ENCODE results near the gene STK24.

STK24 gene

GRCh38 chr13:98509271-98510155 lies 67.4 kb downstream of the STK24 start:
- no peak overlapping the region for H4K8ac ChIP-seq (ENCODE audit: low read depth, low read length)
- no peak overlapping the region for H3K27ac ChIP-seq (ENCODE audit: low read depth, low read length)
- DNase-seq, result peak; percentile 59

GRCh38 chr13:98508685-98509084 lies 68.2 kb downstream of the STK24 start:
- Histone ChIP-seq H4K5ac (ENCODE audit: low read length) (no peak overlapping the region), H2AK5ac (ENCODE audit: low read length) (no peak overlapping the region), H2BK5ac (ENCODE audit: low read length) (no peak overlapping the region), H2BK15ac (replicated peaks; ENCODE audit: low read depth) (no peak overlapping the region), H3K4me1 (ENCODE audit: control insufficient read depth, low read depth, low read length) (peaks cover 22% of the 10 kb centered on the region), H4K8ac (ENCODE audit: low read depth, low read length) (no peak overlapping the region), H3K27ac (ENCODE audit: low read depth, low read length) (peak overlapping the region; percentile 75), H3K4ac (ENCODE audit: low read depth, low read length) (no peak overlapping the region), H3K18ac (ENCODE audit: low read length) (peak overlapping the region; percentile 25), H3K4me3 (ENCODE audit: low read length) (no peak overlapping the region), H3K56ac (ENCODE audit: low read length) (no peak overlapping the region), H3K27me3 (ENCODE audit: insufficient read depth, low read length, poor library complexity) (no peaks in the 10 kb centered on the region), H2BK120ac (ENCODE audit: low read depth, low read length) (no peak overlapping the region), H3K79me2 (ENCODE audit: control insufficient read depth, insufficient read depth, low read length) (peaks cover 62% of the 10 kb centered on the region), H3K79me1 (ENCODE audit: low read length) (peaks cover 37% of the 10 kb centered on the region), H3K9ac (ENCODE audit: low read length) (no peak overlapping the region), H3K36me3 (ENCODE audit: control insufficient read depth, insufficient read depth, low read length) (peaks cover 1% of the 10 kb centered on the region), H3K4me2 (ENCODE audit: low read length) (no peak overlapping the region), H3K23ac (ENCODE audit: low read length) (no peak overlapping the region)
- no CpG with 5 or more reads among the region's 2 CpGs for WGBS (ENCODE audit: extremely low coverage, insufficient coverage, low lambda C conversion rate)
- DNase-seq, result peak; percentile 94

More at GRCh38 chr13:98509271-98510155, 67.4 kb downstream of the STK24 start:
- Histone ChIP-seq H3K4me1 (ENCODE audit: control insufficient read depth, low read depth, low read length) (peaks cover 18% of the 10 kb centered on the region), H3K18ac (ENCODE audit: low read length) (peak overlapping the region; percentile 71), H2AK5ac (ENCODE audit: low read length) (no peak overlapping the region), H3K79me1 (ENCODE audit: low read length) (peaks cover 31% of the 10 kb centered on the region), H2BK5ac (ENCODE audit: low read length) (no peak overlapping the region), H2BK15ac (replicated peaks; ENCODE audit: low read depth) (no peak overlapping the region), H2BK120ac (ENCODE audit: low read depth, low read length) (no peak overlapping the region), H3K27me3 (ENCODE audit: insufficient read depth, low read length, poor library complexity) (no peaks in the 10 kb centered on the region), H3K4me2 (ENCODE audit: low read length) (no peak overlapping the region), H3K9ac (ENCODE audit: low read length) (no peak overlapping the region), H3K36me3 (ENCODE audit: control insufficient read depth, insufficient read depth, low read length) (no peaks in the 10 kb centered on the region), H3K56ac (ENCODE audit: low read length) (peak overlapping the region; percentile 50), H3K4me3 (ENCODE audit: low read length) (no peak overlapping the region), H3K4ac (ENCODE audit: low read depth, low read length) (no peak overlapping the region), H3K23ac (ENCODE audit: low read length) (no peak overlapping the region), H4K5ac (ENCODE audit: low read length) (no peak overlapping the region), H3K79me2 (ENCODE audit: control insufficient read depth, insufficient read depth, low read length) (peaks cover 57% of the 10 kb centered on the region)
- no CpG with 5 or more reads among the region's 10 CpGs for WGBS (ENCODE audit: extremely low coverage, insufficient coverage, low lambda C conversion rate)

- no peak overlapping the region for H3K56ac ChIP-seq (ENCODE audit: low read length)
- no peak overlapping the region for H3K4ac ChIP-seq (ENCODE audit: low read depth, low read length)
- no peak overlapping the region for H3K4me2 ChIP-seq (ENCODE audit: low read length)
- peaks cover 22% of the 10 kb centered on the region for H3K4me1 ChIP-seq (ENCODE audit: control insufficient read depth, low read depth, low read length)
- peak overlapping the region; percentile 75 for H3K27ac ChIP-seq (ENCODE audit: low read depth, low read length)
- no peak overlapping the region for H3K9ac ChIP-seq (ENCODE audit: low read length)
- no peak overlapping the region for H2BK120ac ChIP-seq (ENCODE audit: low read depth, low read length)
- H4K5ac ChIP-seq (ENCODE audit: low read length), result no peak overlapping the region
- no peak overlapping the region for H2BK5ac ChIP-seq (ENCODE audit: low read length)
- peaks cover 39% of the 10 kb centered on the region for H3K79me1 ChIP-seq (ENCODE audit: low read length)
- peaks cover 63% of the 10 kb centered on the region for H3K79me2 ChIP-seq (ENCODE audit: control insufficient read depth, insufficient read depth, low read length)
- H3K36me3 ChIP-seq (ENCODE audit: control insufficient read depth, insufficient read depth, low read length), result peaks cover 1% of the 10 kb centered on the region
- no peaks in the 10 kb centered on the region for H3K27me3 ChIP-seq (ENCODE audit: insufficient read depth, low read length, poor library complexity)
- peak; percentile 49 for DNase-seq
- H3K4me3 ChIP-seq (ENCODE audit: low read length), result no peak overlapping the region
- H3K23ac ChIP-seq (ENCODE audit: low read length), result no peak overlapping the region
- no CpG with 5 or more reads among the region's 2 CpGs for WGBS (ENCODE audit: extremely low coverage, insufficient coverage, low lambda C conversion rate)
- H2AK5ac ChIP-seq (ENCODE audit: low read length), result no peak overlapping the region
- no peak overlapping the region for H2BK15ac ChIP-seq (replicated peaks; ENCODE audit: low read depth)
- H4K8ac ChIP-seq (ENCODE audit: low read depth, low read length), result no peak overlapping the region
- peak overlapping the region; percentile 25 for H3K18ac ChIP-seq (ENCODE audit: low read length)
Observed at GRCh38 chr13:98508280-98508679, 68.6 kb downstream of the STK24 start.

- Histone ChIP-seq H2BK5ac (ENCODE audit: low read length) (no peak overlapping the region), H3K23ac (ENCODE audit: low read length) (no peak overlapping the region), H3K27me3 (ENCODE audit: insufficient read depth, low read length, poor library complexity) (no peaks in the 10 kb centered on the region), H3K9ac (ENCODE audit: low read length) (no peak overlapping the region), H3K27ac (ENCODE audit: low read depth, low read length) (peak overlapping the region; percentile 78), H3K4me1 (ENCODE audit: control insufficient read depth, low read depth, low read length) (peaks cover 22% of the 10 kb centered on the region), H3K18ac (ENCODE audit: low read length) (peak overlapping the region; percentile 11), H3K36me3 (ENCODE audit: control insufficient read depth, insufficient read depth, low read length) (peaks cover 1% of the 10 kb centered on the region), H3K4me2 (ENCODE audit: low read length) (no peak overlapping the region), H4K5ac (ENCODE audit: low read length) (no peak overlapping the region), H2AK5ac (ENCODE audit: low read length) (no peak overlapping the region), H3K79me2 (ENCODE audit: control insufficient read depth, insufficient read depth, low read length) (peaks cover 60% of the 10 kb centered on the region), H4K8ac (ENCODE audit: low read depth, low read length) (no peak overlapping the region), H2BK120ac (ENCODE audit: low read depth, low read length) (no peak overlapping the region), H3K79me1 (ENCODE audit: low read length) (peaks cover 38% of the 10 kb centered on the region), H3K4me3 (ENCODE audit: low read length) (no peak overlapping the region), H2BK15ac (replicated peaks; ENCODE audit: low read depth) (no peak overlapping the region), H3K56ac (ENCODE audit: low read length) (no peak overlapping the region), H3K4ac (ENCODE audit: low read depth, low read length) (no peak overlapping the region)
- DNase-seq, result peak; percentile 97
- no CpG with 5 or more reads among the region's 5 CpGs for WGBS (ENCODE audit: extremely low coverage, insufficient coverage, low lambda C conversion rate)
Observed at GRCh38 chr13:98507282-98507797, 69.6 kb downstream of the STK24 start.

- peak overlapping the region; percentile 72 for H3K23ac ChIP-seq (ENCODE audit: low read length)
- H2BK15ac ChIP-seq (replicated peaks; ENCODE audit: low read depth), result no peak overlapping the region
- H3K4me2 ChIP-seq (ENCODE audit: low read length), result no peak overlapping the region
- H3K79me1 ChIP-seq (ENCODE audit: low read length), result peaks cover 42% of the 10 kb centered on the region
- peaks cover 1% of the 10 kb centered on the region for H3K36me3 ChIP-seq (ENCODE audit: control insufficient read depth, insufficient read depth, low read length)
- H2BK5ac ChIP-seq (ENCODE audit: low read length), result no peak overlapping the region
- H3K18ac ChIP-seq (ENCODE audit: low read length), result peak overlapping the region; percentile 35
- no peak overlapping the region for H3K4ac ChIP-seq (ENCODE audit: low read depth, low read length)
- no peak overlapping the region for H2AK5ac ChIP-seq (ENCODE audit: low read length)
- peak overlapping the region; percentile 78 for H3K27ac ChIP-seq (ENCODE audit: low read depth, low read length)
- H3K56ac ChIP-seq (ENCODE audit: low read length), result peak overlapping the region; percentile 58
- no peak for DNase-seq
- WGBS (ENCODE audit: extremely low coverage, insufficient coverage, low lambda C conversion rate), result no CpG with 5 or more reads among the region's 16 CpGs
- H4K8ac ChIP-seq (ENCODE audit: low read depth, low read length), result no peak overlapping the region
- H3K79me2 ChIP-seq (ENCODE audit: control insufficient read depth, insufficient read depth, low read length), result peaks cover 66% of the 10 kb centered on the region
- no peak overlapping the region for H3K4me3 ChIP-seq (ENCODE audit: low read length)
- no peak overlapping the region for H2BK120ac ChIP-seq (ENCODE audit: low read depth, low read length)
- H3K9ac ChIP-seq (ENCODE audit: low read length), result no peak overlapping the region
- H3K4me1 ChIP-seq (ENCODE audit: control insufficient read depth, low read depth, low read length), result peaks cover 23% of the 10 kb centered on the region
- H4K5ac ChIP-seq (ENCODE audit: low read length), result no peak overlapping the region
- H3K27me3 ChIP-seq (ENCODE audit: insufficient read depth, low read length, poor library complexity), result no peaks in the 10 kb centered on the region
Observed at GRCh38 chr13:98506728-98507230, 70.1 kb downstream of the STK24 start.
